GM21737 (cell line): ENCODE data around the gene SYT7.

Source experiments
- ATAC-seq: cut with Tn5 transposase; IDR thresholded peaks from one replicate; pipeline ENCODE4 v1.9.1; 2021; ENCODE audit warnings: mild to moderate bottlenecking, moderate library complexity; ENCODE audit not compliant: unreplicated experiment

Gene SYT7

GRCh38 chr11:61503135-61503770, 77.6 kb downstream of the SYT7 start:
- no peak for ATAC-seq

- no peak for ATAC-seq
Measured at GRCh38 chr11:61502522-61502921, 78.4 kb downstream of the SYT7 start.

GRCh38 chr11:61499816-61500491, 80.9 kb downstream of the SYT7 start:
- no peak for ATAC-seq

DNA sequence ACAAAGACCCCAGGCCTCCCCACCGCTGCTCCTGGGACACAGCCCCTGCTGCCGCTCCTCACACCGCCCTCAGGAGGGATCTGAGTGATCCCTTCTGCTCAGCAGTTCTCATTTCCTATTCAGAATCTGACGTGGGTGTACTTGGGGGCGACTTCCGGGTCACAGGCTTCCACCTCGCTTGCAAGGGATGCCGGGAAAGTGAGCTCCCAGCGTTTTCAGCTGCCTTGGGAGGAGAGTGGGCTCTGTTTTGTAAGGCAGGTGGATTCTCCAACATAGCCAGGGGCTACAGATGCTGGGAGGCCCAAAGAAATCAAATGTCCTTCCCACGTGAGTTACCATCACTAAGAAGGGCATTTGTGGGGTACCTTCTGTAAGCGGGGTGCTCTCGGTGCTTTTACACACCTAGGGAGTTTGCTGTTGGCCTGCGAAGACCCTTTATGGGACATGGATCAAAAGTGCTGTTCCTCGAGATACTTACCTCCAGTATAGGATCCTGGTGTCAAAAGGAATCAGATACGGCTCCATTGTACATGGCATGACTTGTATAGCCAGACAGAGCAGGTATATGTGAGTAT, 82.0 kb downstream of the SYT7 start:
- no peak for ATAC-seq

- no peak for ATAC-seq
Measured at GRCh38 chr11:61497876-61498275, 83.0 kb downstream of the SYT7 start.

- ATAC-seq: no peak
Measured at GRCh38 chr11:61497473-61497872, 83.4 kb downstream of the SYT7 start.

- no peak for ATAC-seq
Measured at GRCh38 chr11:61496602-61497400, 84.1 kb downstream of the SYT7 start.

DNA sequence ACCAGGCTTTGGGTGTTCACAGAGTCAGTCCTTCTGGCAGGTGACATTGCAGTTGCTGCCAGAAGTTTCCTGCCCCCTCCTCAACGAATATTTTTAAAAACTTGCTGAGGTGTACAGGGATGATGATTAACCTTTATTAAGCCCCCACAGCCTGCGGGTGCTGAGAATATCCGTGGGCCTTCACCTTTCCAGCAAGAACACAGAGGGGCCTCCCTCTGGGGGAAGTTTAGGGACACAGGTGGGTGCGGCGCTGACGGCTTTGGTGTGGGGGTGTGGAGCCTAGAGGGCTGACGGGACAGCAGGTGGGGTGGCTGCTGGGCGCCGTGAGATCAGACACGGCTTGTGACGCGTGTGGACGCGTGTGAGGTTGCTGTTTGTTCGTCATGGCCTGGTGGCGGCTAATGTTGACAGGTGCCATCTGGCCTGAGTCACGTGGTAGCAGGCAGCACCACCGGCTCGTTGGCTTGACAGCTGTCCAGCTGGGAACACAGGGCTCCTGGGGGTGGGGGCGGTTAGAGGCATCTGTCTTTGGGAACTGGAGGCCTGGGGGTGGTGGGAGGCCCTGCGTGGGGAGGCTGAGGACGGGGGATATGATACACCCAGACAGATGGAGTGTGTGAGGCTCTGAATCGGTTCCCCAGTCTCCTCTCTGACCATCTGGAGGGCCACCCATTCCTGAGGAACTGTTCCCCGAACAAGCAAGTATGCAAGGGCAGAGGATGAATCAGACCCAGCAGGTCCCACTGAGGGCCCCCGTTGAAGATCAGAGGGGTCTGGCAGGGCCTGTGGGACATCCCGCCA, 84.9 kb downstream of the SYT7 start:
- ATAC-seq: no peak

DNA sequence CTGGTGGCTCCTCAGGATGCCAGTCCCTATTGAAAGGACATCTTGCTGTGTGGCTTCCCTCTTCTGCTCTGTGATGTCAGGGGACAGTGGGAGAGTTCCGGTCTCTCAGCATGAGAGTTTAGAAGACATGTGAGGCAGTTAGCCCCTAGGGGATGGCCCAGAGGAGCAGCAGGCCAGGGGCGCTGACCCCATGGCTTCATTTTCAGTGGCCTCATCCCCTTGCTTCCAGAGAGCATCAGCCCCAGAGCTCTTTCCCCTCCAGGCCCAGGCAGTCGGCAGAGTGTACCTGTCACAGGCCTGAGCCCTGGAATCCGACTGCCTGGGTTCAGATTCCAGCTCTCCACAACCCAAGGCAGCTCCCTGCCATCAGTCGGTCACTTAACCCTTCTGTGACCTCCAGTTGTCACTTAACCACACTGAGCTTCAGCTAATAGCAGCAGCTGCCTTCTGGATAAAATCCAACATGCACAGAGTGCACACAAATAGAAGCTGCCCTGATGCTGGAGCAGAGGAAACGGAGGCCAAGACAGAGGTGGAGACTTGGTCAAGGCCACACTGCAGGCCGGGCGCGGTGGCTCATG, 86.4 kb downstream of the SYT7 start:
- no peak for ATAC-seq

DNA sequence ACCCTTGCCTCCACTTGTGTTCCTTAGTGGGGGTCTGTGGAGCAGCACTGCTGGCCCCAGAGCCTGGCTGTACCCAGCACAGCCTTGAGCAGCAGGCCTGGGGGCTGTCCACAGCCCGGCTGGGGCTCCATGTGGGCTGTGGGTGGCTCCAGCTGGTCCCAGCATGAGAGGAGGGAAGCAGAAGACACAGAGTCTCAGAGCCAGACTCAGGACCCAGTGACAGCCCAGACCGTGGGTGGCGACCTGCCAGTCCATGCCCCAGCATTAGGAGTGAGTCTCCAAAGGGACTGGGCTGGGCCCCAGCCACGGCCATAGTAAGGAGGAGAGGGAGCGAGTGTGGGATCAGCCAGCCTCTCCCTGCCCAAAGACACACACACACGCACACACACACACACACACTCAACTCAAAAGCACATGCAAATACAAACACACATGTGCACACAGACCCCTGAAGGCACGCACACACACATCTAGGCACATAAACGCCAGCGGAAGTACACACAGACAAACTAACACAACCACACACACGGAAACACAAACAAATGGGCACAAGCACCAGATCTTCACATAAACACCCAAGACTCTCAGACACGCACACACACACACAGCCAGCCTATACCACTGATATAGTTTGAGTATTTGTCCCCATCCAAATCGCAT, 89.0 kb downstream of the SYT7 start:
- ATAC-seq: no peak

- ATAC-seq: no peak
Measured at GRCh38 chr11:61489833-61490721, 90.8 kb downstream of the SYT7 start.

- ATAC-seq: no peak
Measured at GRCh38 chr11:61488651-61489291, 92.1 kb downstream of the SYT7 start.

GRCh38 chr11:61487342-61488025, 93.4 kb downstream of the SYT7 start:
- no peak for ATAC-seq

- ATAC-seq: no peak
Measured at GRCh38 chr11:61486779-61487178, 94.1 kb downstream of the SYT7 start.

DNA sequence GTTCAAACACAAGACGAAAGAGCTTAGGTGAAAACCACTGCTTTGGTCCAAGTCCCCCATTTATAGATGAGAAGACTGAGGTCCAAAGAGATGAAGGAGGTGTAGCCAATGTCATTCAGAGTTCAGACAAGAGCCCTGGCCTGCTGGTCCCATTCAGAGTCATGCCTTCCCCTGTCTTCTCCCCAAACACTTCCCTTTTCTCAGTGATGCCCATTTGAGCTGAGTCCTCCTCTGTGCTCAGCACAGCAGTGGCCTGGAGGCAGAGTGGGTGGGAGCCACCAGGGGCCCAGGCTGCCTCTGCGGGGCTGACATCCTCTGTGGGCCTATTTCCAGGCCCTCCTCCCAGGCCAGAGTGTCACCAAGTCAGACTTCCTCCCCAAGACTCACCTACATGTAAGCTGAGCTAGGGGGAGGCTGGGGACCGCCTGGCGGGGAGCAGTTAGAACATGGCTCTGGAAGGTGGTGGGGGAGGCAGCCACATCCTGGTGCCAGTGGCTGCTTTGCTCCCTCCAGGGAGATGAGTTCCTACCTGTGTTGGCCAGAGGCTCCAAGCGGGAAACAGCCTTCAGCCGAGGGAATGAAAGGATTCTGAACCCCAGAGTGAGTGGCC, 94.8 kb downstream of the SYT7 start:
- no peak for ATAC-seq

- no peak for ATAC-seq
Measured at GRCh38 chr11:61485080-61485479, 95.8 kb downstream of the SYT7 start.

GRCh38 chr11:61484541-61484940, 96.3 kb downstream of the SYT7 start:
- ATAC-seq: no peak
